Activated naive CD4-positive, alpha-beta T cell treated with anti-CD3 and anti-CD28 coated beads for 36 hours (primary cell): Measurements from ENCODE around the gene ARHGAP32. TPM values are rescaled to one million over a fixed set of nuclear protein-coding genes. Genes with fewer than 3 reads are reported as not detected.
A peak's percentile ranks its signal among the peaks of the same experiment; 100 is the strongest.

Source experiments
- CTCF ChIA-PET: fragments of 350-600 bp; sonication (Branson Sonifier 250); formaldehyde crosslinking; loops from one replicate; lab custom pipeline; 2021; ENCODE audit warnings: antibody characterized with exemption; lab: Charles Lee
- DNase-seq: peaks from one replicate; pipeline ENCODE4 v3.0.0-alpha.2; 2020
- H3K27ac Mint-ChIP-seq: one replicate; pipeline ENCODE4 v1.8.0; 2021; ENCODE audit warnings: mild to moderate bottlenecking, mixed read lengths
- H3K27me3 Mint-ChIP-seq: one replicate; pipeline ENCODE4 v1.8.0; 2021; ENCODE audit warnings: low read depth, mixed read lengths
- H3K36me3 Mint-ChIP-seq: one replicate; pipeline ENCODE4 v1.8.0; 2021; ENCODE audit warnings: low read depth, mixed read lengths
- H3K4me1 Mint-ChIP-seq: one replicate; pipeline ENCODE4 v1.8.0; 2021; ENCODE audit warnings: low read depth, mixed read lengths
- H3K4me3 Mint-ChIP-seq: one replicate; pipeline ENCODE4 v1.8.0; 2021; ENCODE audit warnings: mild to moderate bottlenecking, moderate library complexity, mixed read lengths
- H3K9me3 Mint-ChIP-seq: one replicate; pipeline ENCODE4 v1.8.0; 2021; ENCODE audit warnings: mixed read lengths
- intact Hi-C: fragments of 100-400 bp; cut with micrococcal nuclease; formaldehyde crosslinking; loops from one replicate; pipeline ENCODE4 v1.15.1; 2023
- total RNA-seq, 2 experiments: library from RNA; stranded (reverse); gene quantifications; one replicate each; pipeline ENCODE4 v1.2.3, GENCODE V29; 2021

The ARHGAP32 gene
- total RNA-seq, 2 experiments from 2014 or later: 8.9 to 10.3 TPM

DNA sequence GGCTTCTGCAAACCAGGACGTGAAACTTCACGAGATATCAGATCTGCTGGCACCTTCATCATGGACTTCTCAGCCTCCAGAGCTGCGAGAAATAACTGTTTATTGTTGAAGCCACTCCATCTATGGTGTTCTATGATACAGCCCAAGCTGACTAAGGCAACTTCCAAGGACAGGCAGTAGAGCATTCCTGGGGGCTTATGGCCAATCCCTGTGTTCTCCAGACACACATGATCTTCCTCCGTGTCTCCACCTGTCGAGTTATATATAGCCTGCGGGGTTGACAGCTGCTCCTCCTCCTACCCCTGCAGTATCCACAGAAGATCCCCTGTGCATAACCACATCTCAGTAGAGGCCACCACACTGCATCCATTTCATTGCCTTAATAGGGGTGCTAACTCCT, 260.5 kb downstream of the ARHGAP32 start:
- peaks cover 11% of the 10 kb centered on the region for H3K4me1 Mint-ChIP-seq
- intact Hi-C loops: no loop called here
- CTCF ChIA-PET: interaction anchor here (1.3 kb wide), 1 partner anchor 26 kb away, joined by 3 read pairs; no protein-coding TSS in a partner anchor
- H3K27me3 Mint-ChIP-seq: no peaks in the 10 kb centered on the region
- H3K4me3 Mint-ChIP-seq: no peak overlapping the region
- no peak overlapping the region for H3K27ac Mint-ChIP-seq
- no peak for DNase-seq
- H3K9me3 Mint-ChIP-seq: no peaks in the 10 kb centered on the region
- no peaks in the 10 kb centered on the region for H3K36me3 Mint-ChIP-seq

DNA sequence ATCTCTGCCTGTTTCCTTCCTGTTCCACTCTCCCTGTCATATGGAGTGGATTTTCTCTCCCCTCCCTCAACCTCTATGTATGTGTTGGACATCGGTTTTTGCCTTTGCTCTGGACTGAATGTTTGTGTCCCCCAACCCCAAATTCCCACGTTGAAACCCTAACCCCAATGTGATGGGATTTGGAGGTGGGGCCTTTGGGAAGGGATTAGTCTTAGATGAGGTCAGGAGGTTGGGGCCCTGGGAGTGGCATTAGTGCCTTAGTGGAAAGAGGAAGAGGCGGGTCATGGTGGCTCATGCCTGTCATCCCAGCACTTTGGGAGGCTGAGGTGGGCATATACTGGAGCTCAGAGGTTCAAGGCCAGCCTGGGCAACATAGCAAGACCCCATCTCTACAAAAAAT, 261.1 kb downstream of the ARHGAP32 start:
- Mint-ChIP-seq H3K9me3 (no peaks in the 10 kb centered on the region), H3K27ac (no peak overlapping the region), H3K27me3 (no peaks in the 10 kb centered on the region), H3K36me3 (no peaks in the 10 kb centered on the region), H3K4me3 (no peak overlapping the region), H3K4me1 (peaks cover 11% of the 10 kb centered on the region)
- no peak for DNase-seq
- CTCF ChIA-PET: no interaction called here
- intact Hi-C loops: no loop called here

DNA sequence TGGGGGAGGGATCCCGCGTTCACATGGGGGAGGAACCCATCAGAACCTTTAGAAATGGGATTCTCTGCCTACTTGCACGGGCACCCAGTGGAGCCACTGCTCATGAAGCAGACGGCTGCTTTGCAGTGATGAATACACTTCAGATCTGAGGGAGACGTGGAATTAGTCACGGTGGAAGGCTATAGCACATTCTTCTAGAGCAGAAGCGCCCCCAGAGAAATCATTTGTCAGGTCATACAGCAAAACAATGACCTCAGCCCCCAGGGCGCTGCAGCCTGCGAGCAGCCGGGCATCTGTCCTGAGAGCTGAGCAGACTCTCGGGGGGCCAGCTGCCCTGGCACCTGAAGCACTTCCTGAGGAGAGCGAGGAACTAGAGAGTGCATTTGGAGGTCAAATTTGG, 262.1 kb downstream of the ARHGAP32 start:
- CTCF ChIA-PET: interaction anchor here (0.7 kb wide), 1 partner anchor 19 kb away, joined by 4 read pairs; no protein-coding TSS in a partner anchor
- intact Hi-C loops: no loop called here
- Mint-ChIP-seq H3K9me3 (no peaks in the 10 kb centered on the region), H3K4me3 (no peak overlapping the region), H3K36me3 (no peaks in the 10 kb centered on the region), H3K27ac (no peak overlapping the region), H3K4me1 (peaks cover 11% of the 10 kb centered on the region), H3K27me3 (no peaks in the 10 kb centered on the region)
- no peak for DNase-seq

DNA sequence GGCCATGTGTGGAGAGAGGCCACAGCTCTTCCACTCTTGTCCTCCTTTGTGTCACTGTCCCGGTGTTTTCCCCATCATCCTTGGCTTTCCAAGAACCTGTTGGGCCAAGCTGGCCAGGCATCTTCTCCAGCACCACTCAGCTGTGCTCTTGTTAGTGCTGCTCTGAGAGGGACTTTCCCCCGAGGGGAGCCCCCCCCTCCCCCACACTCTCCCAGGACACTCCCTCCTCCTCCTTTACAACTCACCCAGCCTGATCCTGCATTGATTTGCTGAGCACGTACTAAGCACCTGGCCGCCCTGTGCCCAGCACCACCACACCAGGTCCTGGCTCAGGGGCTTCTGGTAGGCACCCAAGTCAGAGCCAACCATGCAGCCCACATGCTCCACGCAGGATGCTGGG, 262.7 kb downstream of the ARHGAP32 start:
- Mint-ChIP-seq H3K27me3 (no peaks in the 10 kb centered on the region), H3K4me1 (peaks cover 11% of the 10 kb centered on the region), H3K4me3 (no peak overlapping the region), H3K27ac (no peak overlapping the region), H3K9me3 (no peaks in the 10 kb centered on the region), H3K36me3 (no peaks in the 10 kb centered on the region)
- intact Hi-C loops: no loop called here
- DNase-seq: peak; percentile 38
- CTCF ChIA-PET: interaction anchor here (0.7 to 0.8 kb wide), 2 partner anchors 19 to 27 kb away, joined by 3 to 4 read pairs; no protein-coding TSS in a partner anchor

DNA sequence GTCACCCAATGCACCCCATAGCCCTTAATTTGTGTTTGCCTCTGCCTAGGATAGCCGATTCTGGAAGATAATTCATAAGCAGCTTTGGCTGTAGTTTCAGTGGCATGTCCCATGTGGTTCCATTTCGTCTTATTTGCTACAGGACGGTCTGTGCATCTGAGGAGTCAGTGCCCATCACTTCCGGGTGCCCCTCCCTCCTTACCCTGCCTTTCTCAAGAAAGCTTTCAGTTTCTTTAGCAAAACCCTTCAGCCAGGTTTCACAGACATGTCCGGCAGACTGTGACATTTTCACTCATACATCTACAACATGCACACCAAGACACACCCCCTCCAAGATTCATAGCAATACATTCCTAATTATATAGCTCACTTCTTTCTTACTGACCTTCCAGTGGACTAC, 263.7 kb downstream of the ARHGAP32 start:
- no peak overlapping the region for H3K27ac Mint-ChIP-seq
- H3K36me3 Mint-ChIP-seq: no peaks in the 10 kb centered on the region
- intact Hi-C loops: no loop called here
- no peaks in the 10 kb centered on the region for H3K9me3 Mint-ChIP-seq
- peaks cover 11% of the 10 kb centered on the region for H3K4me1 Mint-ChIP-seq
- H3K27me3 Mint-ChIP-seq: no peaks in the 10 kb centered on the region
- CTCF ChIA-PET: interaction anchor here (0.5 to 1.3 kb wide), 6 partner anchors 9 to 47 kb away, joined by 3 to 5 read pairs (median 4); no protein-coding TSS in a partner anchor
- H3K4me3 Mint-ChIP-seq: no peak overlapping the region
- peak; percentile 18 for DNase-seq

DNA sequence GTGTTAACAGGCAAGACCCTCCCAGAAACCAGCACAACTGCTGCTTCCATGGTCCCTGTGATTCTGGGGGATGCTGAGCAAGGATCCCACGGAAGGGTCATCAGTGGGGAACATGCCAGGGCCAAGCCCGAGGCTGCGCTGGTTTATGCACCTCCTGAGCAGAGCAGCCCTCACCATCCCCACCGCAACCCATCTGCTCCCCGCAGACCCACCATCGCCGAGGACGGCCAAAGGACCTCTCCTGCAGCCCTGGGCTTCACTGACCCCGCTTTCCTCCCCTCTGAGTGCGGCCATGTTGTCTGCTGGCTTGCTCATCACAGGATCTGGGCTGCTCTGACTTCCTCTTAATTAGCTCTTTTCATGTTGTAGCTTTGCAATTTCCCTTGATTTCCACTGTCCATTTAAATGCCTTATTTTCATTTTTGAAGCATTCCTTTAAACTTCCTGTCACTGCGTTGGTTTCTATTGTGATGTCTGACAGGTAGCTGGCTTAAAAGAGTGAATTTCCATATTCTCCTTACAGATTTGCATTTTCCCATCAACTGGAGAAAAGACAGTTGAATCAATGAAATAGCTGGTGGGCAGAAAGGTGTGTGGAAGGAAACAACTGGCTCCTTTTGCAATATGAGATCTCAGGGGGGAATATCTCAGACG, 264.3 kb downstream of the ARHGAP32 start:
- CTCF ChIA-PET: interaction anchor here (1.1 to 1.3 kb wide), 2 partner anchors 22 to 29 kb away, joined by 4 read pairs; no protein-coding TSS in a partner anchor
- Mint-ChIP-seq H3K9me3 (no peaks in the 10 kb centered on the region), H3K27ac (no peak overlapping the region), H3K4me3 (no peak overlapping the region), H3K4me1 (peaks cover 11% of the 10 kb centered on the region), H3K27me3 (no peaks in the 10 kb centered on the region), H3K36me3 (no peaks in the 10 kb centered on the region)
- intact Hi-C loops: no loop called here
- DNase-seq: no peak

DNA sequence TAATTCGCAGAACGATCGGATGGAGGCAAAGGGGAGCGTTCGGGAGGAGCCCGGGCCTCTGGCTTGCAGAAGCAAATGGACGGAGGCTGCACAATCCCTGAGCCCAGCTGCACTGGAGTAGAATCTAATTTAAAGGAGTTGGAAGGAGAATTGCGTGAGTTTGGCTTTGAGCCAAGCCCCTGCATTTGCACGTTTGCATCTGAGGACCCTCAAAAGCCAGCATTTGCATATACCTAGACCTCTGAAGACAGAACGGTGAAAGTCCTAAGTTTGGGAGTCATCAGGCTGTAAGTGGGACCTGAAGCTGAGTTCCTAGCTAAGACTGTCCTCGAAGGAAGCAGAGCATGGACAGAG, 265.0 kb downstream of the ARHGAP32 start:
- intact Hi-C loops: no loop called here
- no peak overlapping the region for H3K27ac Mint-ChIP-seq
- DNase-seq: no peak
- no peaks in the 10 kb centered on the region for H3K27me3 Mint-ChIP-seq
- H3K4me3 Mint-ChIP-seq: no peak overlapping the region
- CTCF ChIA-PET: no interaction called here
- no peaks in the 10 kb centered on the region for H3K36me3 Mint-ChIP-seq
- no peaks in the 10 kb centered on the region for H3K9me3 Mint-ChIP-seq
- peaks cover 11% of the 10 kb centered on the region for H3K4me1 Mint-ChIP-seq

DNA sequence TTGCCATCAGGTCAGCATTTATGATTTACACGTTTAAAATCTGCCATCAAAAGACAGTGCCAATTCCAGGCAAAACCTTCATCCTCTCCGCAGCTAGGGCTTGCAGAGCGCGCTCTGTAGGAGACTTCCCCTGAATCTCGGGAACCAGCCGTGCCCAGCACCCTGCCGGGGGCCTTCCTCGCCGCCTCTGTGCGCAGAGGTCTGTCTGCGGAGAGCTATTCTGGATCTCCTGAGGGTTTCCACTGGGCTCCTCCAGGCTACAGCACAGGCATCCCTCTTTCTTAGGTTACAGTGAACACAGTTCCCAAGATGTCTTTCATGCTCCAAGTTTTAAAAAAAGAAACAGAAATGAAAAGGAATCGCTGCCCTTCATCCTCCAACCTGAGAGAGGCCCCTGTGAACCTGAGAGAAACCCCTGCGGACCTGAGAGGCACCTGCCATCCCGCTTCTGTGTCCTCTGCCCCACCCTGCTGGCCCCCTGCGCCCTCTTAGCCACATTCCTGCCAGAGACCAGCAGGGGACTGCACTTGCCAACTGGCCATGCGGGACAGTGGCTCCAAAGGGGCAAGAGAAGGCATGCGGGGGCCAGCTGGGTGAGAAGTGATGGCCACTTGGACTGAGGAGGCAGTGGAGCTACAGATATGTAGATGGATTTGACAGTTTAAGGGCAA, 265.6 kb downstream of the ARHGAP32 start:
- CTCF ChIA-PET: no interaction called here
- Mint-ChIP-seq H3K4me3 (no peak overlapping the region), H3K4me1 (peaks cover 11% of the 10 kb centered on the region), H3K27me3 (no peaks in the 10 kb centered on the region), H3K9me3 (no peaks in the 10 kb centered on the region), H3K36me3 (no peaks in the 10 kb centered on the region), H3K27ac (no peak overlapping the region)
- no peak for DNase-seq
- intact Hi-C loops: no loop called here

DNA sequence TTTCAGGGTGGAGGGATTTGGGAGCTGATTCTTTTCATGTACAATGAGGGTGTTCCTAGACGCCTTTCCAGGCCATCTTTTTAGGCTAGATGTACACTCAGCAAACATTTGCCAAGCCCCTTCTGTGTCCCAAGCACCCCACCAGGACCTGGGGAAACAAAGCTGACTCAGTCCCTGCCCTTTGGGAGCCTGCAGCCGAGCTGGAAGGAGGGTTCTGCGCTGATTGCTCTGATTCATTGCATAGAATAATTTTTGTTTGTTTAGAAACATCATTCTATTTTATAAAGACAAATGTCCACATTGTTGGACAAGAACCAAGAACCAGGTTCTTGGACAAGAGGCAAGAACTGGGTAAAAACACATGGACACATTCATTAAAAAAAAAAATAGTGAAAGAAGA, 266.1 kb downstream of the ARHGAP32 start:
- DNase-seq: no peak
- no peaks in the 10 kb centered on the region for H3K36me3 Mint-ChIP-seq
- no peaks in the 10 kb centered on the region for H3K9me3 Mint-ChIP-seq
- H3K4me1 Mint-ChIP-seq: peaks cover 11% of the 10 kb centered on the region
- CTCF ChIA-PET: no interaction called here
- no peaks in the 10 kb centered on the region for H3K27me3 Mint-ChIP-seq
- no peak overlapping the region for H3K4me3 Mint-ChIP-seq
- intact Hi-C loops: no loop called here
- H3K27ac Mint-ChIP-seq: no peak overlapping the region

DNA sequence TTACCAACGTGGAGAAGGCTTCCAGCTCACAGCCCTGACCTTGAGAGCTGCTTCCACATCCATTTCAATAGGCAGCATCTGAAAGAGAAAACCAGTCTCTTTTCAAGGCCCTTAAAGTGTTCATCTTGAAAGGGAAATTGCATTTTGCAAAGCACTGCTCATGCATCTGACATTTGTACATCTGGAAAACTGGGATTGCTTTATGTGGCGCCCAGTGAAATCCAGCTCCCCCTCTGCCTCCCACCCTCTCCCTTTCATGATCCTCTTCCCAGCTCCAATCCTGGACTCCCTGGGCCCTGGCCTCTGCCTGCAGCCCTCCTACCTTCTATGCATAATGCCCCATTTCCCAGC, 266.9 kb downstream of the ARHGAP32 start:
- Mint-ChIP-seq H3K27me3 (no peaks in the 10 kb centered on the region), H3K36me3 (no peaks in the 10 kb centered on the region), H3K4me3 (no peak overlapping the region), H3K9me3 (no peaks in the 10 kb centered on the region), H3K27ac (no peak overlapping the region), H3K4me1 (peaks cover 11% of the 10 kb centered on the region)
- CTCF ChIA-PET: interaction anchor here (1.2 kb wide), 1 partner anchor 24 kb away, joined by 3 read pairs; no protein-coding TSS in a partner anchor
- intact Hi-C loops: no loop called here
- DNase-seq: no peak

DNA sequence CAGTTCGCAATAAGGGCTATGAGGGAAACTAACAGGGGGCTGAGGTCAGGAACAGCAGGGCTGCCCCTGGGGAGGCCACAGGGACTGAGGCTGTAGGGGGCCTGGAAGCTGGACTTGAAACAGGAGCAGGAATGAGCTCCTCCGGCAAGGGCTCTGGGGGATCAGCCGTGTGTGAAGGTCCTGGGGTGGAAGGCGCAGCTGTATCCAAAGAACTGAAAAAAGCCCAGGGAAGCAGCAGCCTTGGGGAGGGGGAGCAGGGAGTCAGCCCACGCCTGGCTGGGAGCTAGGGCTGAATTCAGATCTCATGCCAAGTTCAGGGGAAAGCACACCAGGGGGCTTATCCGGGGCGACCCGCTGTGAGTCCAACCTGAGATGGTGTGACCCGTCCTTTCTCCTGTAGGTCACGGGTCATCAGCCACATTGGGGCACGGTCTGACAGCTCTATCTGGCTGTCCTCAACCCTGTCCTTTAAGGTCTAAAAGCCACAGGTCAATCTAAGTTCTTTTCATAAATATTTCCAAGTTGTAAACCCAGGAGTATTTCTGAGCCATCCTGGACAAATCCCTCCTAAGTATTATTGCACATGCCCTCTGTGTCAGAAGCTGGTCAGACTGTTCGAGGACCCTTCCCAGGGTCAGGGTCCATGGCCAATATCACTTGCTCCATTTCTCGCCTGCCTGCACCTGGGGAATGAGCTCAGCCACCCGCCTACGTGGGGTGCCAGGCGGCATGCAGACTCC, 267.4 kb downstream of the ARHGAP32 start:
- Mint-ChIP-seq H3K4me1 (peaks cover 11% of the 10 kb centered on the region), H3K27ac (no peak overlapping the region), H3K27me3 (no peaks in the 10 kb centered on the region), H3K4me3 (no peak overlapping the region), H3K36me3 (no peaks in the 10 kb centered on the region), H3K9me3 (no peaks in the 10 kb centered on the region)
- CTCF ChIA-PET: interaction anchor here (0.6 to 1.2 kb wide), 2 partner anchors 15 to 24 kb away, joined by 3 read pairs; no protein-coding TSS in a partner anchor
- intact Hi-C loops: no loop called here
- DNase-seq: no peak

DNA sequence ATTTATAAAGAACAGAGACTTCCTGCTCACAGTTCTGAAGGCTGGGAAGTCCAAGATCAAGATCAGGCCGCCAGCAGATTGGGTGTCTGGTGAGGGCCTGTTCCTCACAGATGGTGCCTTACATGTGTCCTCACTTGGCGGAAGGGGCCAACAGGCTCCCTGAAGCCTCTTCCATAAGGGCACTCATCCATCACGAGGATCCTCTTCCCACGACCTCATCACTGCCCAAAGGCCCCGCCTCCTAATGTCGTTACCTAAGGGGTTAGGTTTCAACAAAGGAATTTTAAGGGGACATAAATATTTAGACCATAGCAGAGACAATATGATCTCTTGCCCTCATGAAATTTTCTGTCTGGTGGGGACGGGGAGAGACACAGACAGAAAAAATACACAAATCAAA, 268.0 kb downstream of the ARHGAP32 start:
- Mint-ChIP-seq H3K9me3 (no peaks in the 10 kb centered on the region), H3K4me3 (no peak overlapping the region), H3K27me3 (peaks cover 2% of the 10 kb centered on the region), H3K36me3 (no peaks in the 10 kb centered on the region), H3K27ac (no peak overlapping the region), H3K4me1 (peaks cover 11% of the 10 kb centered on the region)
- intact Hi-C loops: no loop called here
- CTCF ChIA-PET: interaction anchor here (0.6 kb wide), 1 partner anchor 15 kb away, joined by 3 read pairs; no protein-coding TSS in a partner anchor
- no peak for DNase-seq
